BLaER1 (cell line): Measurements from ENCODE around the gene SBF2.

Experiments used
- H3K27ac ChIP-seq: shearing (Covaris generic); formaldehyde crosslinking; 2 replicates; pipeline ENCODE4 v1.8.1; 2022
- H3K27me3 ChIP-seq: shearing (Covaris generic); formaldehyde crosslinking; 2 replicates; pipeline ENCODE4 v1.8.1; 2022
- H3K36me3 ChIP-seq: shearing (Covaris generic); formaldehyde crosslinking; 2 replicates; pipeline ENCODE4 v1.8.1; 2022
- H3K4me1 ChIP-seq: shearing (Covaris generic); formaldehyde crosslinking; 2 replicates; pipeline ENCODE4 v1.8.1; 2022
- H3K4me2 ChIP-seq: shearing (Covaris generic); formaldehyde crosslinking; 2 replicates; pipeline ENCODE4 v1.8.1; 2022
- H3K4me3 ChIP-seq: shearing (Covaris generic); formaldehyde crosslinking; 2 replicates; pipeline ENCODE4 v1.8.1; 2022
- H3K9ac ChIP-seq: shearing (Covaris generic); formaldehyde crosslinking; 2 replicates; pipeline ENCODE4 v1.8.1; 2022
- H3K9me3 ChIP-seq: shearing (Covaris generic); formaldehyde crosslinking; 2 replicates; pipeline ENCODE4 v1.8.1; 2022
- H4K20me1 ChIP-seq: shearing (Covaris generic); formaldehyde crosslinking; 2 replicates; pipeline ENCODE4 v1.8.1; 2022
- Cebpa-rat ChIP-seq: shearing (Covaris generic); IDR thresholded peaks from 2 replicates; pipeline ENCODE4 v1.8.1; 2022

The SBF2 gene

DNA sequence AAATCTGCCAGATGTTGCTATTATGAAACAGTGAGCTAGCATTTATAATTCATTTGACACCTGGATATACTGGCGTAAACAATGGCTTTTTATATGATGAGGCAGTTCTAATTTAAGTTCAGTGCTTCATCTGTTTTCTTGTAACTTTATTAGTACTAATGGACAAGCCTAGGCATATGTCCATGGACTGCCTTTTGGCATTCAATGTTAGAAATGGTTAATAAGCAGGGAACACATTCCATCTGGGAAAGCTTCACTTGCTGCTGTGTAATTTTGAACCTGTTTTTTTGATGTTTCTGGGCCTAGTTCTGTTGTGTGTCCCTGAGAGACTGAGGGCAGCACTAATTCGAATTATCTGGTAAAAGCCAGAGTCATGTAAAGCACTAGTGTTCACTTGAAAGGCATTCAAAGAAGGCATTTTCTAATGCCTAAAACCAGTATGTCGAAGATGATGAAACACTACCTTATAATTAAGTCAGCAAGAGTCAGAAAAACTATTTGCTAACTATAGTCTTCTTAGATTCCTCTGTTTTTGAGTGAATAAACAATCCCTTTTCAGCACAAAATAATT, 491.6 kb downstream of the SBF2 start:
- no peak overlapping the region for H3K27ac ChIP-seq
- H3K4me3 ChIP-seq, result no peak overlapping the region
- H3K9ac ChIP-seq, result no peak overlapping the region
- H4K20me1 ChIP-seq, result no peaks in the 10 kb centered on the region
- H3K9me3 ChIP-seq, result peaks cover 4% of the 10 kb centered on the region; the same call in 1 of the 2 replicates
- H3K4me2 ChIP-seq, result no peak overlapping the region
- H3K27me3 ChIP-seq, result no peaks in the 10 kb centered on the region
- TF ChIP-seq Cebpa-rat, result no peak
- H3K4me1 ChIP-seq, result no peaks in the 10 kb centered on the region
- peaks cover 5% of the 10 kb centered on the region; the same call in 1 of the 2 replicates for H3K36me3 ChIP-seq

DNA sequence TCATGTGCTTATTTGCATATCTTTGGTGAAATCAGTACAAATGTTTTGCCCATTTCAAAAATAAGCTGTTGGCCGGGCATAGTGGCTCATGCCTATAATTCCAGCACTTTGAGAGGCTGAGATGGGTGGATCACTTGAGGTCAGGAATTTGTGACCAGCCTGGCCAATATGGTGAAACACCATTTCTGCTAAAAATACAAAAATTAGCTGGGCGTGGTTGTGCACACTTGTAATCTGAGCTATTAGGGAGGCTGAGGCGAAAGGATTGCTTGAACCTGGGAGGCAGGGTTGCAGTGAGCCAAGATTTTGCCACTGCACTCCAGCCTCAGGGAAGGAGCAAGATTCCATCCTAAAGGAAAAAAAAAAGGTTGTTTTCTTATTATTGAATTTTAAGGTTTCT, 494.1 kb downstream of the SBF2 start:
- Histone ChIP-seq H3K9ac (no peak overlapping the region), H3K27ac (no peak overlapping the region), H3K9me3 (no peaks in the 10 kb centered on the region), H3K4me2 (no peak overlapping the region), H3K4me1 (peaks cover 1% of the 10 kb centered on the region; the same call in 1 of the 2 replicates), H3K27me3 (no peaks in the 10 kb centered on the region), H4K20me1 (no peaks in the 10 kb centered on the region), H3K4me3 (no peak overlapping the region), H3K36me3 (no peaks in the 10 kb centered on the region)
- TF ChIP-seq Cebpa-rat, result no peak

DNA sequence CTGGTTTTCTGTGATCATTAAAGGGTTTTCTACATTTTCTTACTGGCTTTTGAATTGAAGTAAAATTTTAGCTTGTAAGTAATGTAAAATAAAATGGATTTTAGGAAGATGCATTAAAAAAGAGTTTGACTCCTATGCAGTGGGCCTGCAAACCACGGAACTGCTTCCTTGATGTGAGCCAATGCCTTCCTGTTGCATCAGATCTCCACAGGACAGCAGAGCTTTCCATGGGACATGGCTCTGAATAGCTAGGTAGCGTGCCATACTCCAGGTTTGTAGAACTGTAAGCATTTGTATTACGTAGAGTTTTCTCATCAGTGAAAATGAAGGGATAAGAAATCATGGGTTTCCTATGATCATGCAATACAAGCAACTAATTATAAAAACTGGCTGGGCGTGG, 496.7 kb downstream of the SBF2 start:
- no peak overlapping the region for H3K4me3 ChIP-seq
- TF ChIP-seq Cebpa-rat, result no peak

DNA sequence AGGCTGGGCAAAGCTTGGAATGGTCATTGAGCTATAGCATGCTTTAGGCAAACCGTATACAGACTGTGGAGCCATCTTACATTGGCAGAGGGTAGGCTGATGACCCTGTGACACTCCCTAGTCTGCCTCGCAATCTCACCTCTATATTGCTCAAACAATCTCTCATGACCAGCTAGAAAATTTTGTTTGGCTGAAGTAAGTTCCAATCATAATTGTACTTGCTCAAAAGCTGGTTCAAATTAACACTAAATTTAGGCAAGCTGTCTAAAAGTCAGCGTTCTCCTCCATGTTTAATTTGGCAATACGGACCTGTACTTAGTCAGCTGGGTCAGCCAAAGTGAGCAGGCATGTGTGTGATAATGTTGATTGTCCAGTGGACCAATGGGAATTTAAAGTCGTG, 497.2 kb downstream of the SBF2 start:
- no peaks in the 10 kb centered on the region for H3K9me3 ChIP-seq
- H3K27ac ChIP-seq, result no peak overlapping the region
- H4K20me1 ChIP-seq, result no peaks in the 10 kb centered on the region
- H3K4me1 ChIP-seq, result peaks cover 5% of the 10 kb centered on the region; the same call in 1 of the 2 replicates
- no peaks in the 10 kb centered on the region for H3K36me3 ChIP-seq
- H3K9ac ChIP-seq, result no peak overlapping the region
- no peak for TF ChIP-seq Cebpa-rat
- H3K4me3 ChIP-seq, result no peak overlapping the region
- H3K27me3 ChIP-seq, result no peaks in the 10 kb centered on the region
- H3K4me2 ChIP-seq, result no peak overlapping the region

More for the DNA sequence above, 496.7 kb downstream of the SBF2 start:
- no peak overlapping the region for H3K27ac ChIP-seq
- no peaks in the 10 kb centered on the region for H4K20me1 ChIP-seq
- H3K4me2 ChIP-seq, result no peak overlapping the region
- no peaks in the 10 kb centered on the region for H3K9me3 ChIP-seq
- H3K9ac ChIP-seq, result no peak overlapping the region
- no peaks in the 10 kb centered on the region for H3K36me3 ChIP-seq
- H3K27me3 ChIP-seq, result no peaks in the 10 kb centered on the region
- H3K4me1 ChIP-seq, result peaks cover 5% of the 10 kb centered on the region; the same call in 1 of the 2 replicates

DNA sequence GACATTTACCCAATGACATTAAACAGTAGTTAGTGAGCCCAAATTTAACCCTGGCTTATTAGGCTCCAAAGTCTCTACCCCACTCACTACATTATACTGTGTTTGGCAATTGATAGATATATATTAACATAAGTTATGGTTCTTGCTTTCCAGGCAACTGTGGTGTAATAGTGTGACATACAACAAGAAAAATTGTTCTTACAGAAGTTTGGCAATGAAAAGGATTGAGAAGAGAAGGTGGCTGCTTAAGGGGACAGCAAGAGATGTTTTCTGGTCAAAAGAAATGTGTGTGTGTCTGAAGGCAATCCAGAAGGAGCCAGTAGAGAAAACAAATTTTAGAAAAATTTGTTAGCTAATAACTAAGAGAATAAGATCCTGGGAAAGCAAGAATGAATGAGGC, 497.8 kb downstream of the SBF2 start:
- no peaks in the 10 kb centered on the region for H3K27me3 ChIP-seq
- no peaks in the 10 kb centered on the region for H4K20me1 ChIP-seq
- no peak overlapping the region for H3K4me3 ChIP-seq
- no peak overlapping the region for H3K27ac ChIP-seq
- H3K36me3 ChIP-seq, result no peaks in the 10 kb centered on the region
- H3K9ac ChIP-seq, result no peak overlapping the region
- H3K4me2 ChIP-seq, result no peak overlapping the region
- H3K9me3 ChIP-seq, result no peaks in the 10 kb centered on the region
- H3K4me1 ChIP-seq, result peaks cover 5% of the 10 kb centered on the region; the same call in 1 of the 2 replicates
- no peak for TF ChIP-seq Cebpa-rat

DNA sequence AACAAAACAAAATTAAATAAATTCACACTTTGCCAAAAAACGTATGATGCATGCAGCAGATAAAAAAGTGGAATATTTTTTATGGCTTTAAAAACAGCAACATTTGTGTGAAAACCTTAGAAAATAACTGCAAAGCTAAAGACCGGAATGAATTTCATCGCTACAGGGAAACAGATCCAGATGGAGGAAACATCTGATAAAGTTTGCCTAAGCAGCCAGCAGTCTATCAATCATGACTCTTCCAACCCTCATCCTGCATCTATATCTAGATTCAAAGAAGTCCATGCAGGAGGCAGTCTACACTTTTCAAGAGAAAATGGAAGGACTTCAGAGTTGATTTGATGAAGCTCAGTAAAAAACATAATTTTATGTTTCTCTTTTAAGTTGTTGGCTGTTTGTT, 503.3 kb downstream of the SBF2 start:
- Histone ChIP-seq H3K4me2 (no peak overlapping the region), H3K4me1 (peaks cover 36% of the 10 kb centered on the region), H4K20me1 (peaks cover 11% of the 10 kb centered on the region; the same call in 1 of the 2 replicates), H3K27me3 (no peaks in the 10 kb centered on the region), H3K9ac (no peak overlapping the region), H3K36me3 (no peaks in the 10 kb centered on the region), H3K27ac (no peak overlapping the region), H3K9me3 (no peaks in the 10 kb centered on the region), H3K4me3 (no peak overlapping the region)
- TF ChIP-seq Cebpa-rat, result no peak

DNA sequence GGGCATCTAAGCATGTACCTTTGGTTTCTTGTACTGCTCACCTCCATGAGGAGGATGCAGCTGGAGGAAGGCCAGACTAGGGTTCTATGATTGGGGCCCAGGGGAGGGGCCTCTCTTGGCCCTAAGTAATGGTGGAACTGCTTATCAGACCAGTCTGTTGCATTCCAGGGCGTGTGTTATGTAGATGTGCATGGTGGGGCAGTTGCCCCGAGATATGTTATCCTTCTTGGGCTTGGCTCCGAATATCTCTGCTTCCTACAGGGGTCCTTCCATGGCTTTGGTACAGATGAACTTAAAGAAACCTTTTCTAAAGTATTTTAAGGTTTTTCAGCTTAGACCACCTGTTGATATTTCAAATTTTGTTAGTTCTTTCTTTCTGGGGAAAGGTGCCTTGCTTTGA, 504.1 kb downstream of the SBF2 start:
- H3K4me3 ChIP-seq, result no peak overlapping the region
- no peak overlapping the region for H3K27ac ChIP-seq

DNA sequence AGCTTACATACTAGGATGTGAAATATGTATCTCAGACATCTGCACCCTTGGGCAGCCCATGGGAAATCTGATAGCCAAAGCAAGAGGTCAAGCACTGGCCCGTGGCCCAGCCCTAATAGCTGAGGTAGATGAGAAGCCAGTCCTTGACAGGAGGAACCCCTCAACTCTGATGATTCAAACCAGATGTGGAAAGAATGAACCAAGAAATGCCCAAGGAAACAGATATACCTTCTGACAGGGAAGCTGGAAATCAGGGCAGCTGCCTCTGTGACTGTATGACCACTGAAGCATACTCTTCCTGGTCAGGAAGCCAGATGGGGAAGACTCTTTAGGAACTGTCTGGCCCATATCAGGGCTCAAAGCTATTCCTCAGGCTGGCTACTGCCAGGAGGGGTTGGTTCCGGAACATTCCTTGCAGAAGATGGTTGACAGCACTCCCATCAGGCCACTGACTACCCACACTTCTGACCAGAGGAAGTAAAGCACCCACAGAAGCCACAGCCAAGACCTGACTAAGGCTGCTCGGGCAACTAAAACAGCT, 506.0 kb downstream of the SBF2 start:
- H3K27ac ChIP-seq, result no peak overlapping the region
- TF ChIP-seq Cebpa-rat, result no peak
- peak overlapping the region; percentile 42 for H3K4me2 ChIP-seq
- no peaks in the 10 kb centered on the region for H3K9me3 ChIP-seq
- no peak overlapping the region for H3K4me3 ChIP-seq
- peaks cover 11% of the 10 kb centered on the region; the same call in 1 of the 2 replicates for H4K20me1 ChIP-seq
- no peaks in the 10 kb centered on the region for H3K27me3 ChIP-seq
- no peak overlapping the region for H3K9ac ChIP-seq
- H3K4me1 ChIP-seq, result peaks cover 31% of the 10 kb centered on the region
- no peaks in the 10 kb centered on the region for H3K36me3 ChIP-seq

More for the DNA sequence above, 504.1 kb downstream of the SBF2 start:
- Histone ChIP-seq H3K4me1 (peaks cover 35% of the 10 kb centered on the region), H3K9ac (no peak overlapping the region), H3K9me3 (no peaks in the 10 kb centered on the region), H3K4me2 (peak overlapping the region; percentile 42), H4K20me1 (peaks cover 11% of the 10 kb centered on the region; the same call in 1 of the 2 replicates), H3K36me3 (no peaks in the 10 kb centered on the region), H3K27me3 (no peaks in the 10 kb centered on the region)
- TF ChIP-seq Cebpa-rat, result no peak

DNA sequence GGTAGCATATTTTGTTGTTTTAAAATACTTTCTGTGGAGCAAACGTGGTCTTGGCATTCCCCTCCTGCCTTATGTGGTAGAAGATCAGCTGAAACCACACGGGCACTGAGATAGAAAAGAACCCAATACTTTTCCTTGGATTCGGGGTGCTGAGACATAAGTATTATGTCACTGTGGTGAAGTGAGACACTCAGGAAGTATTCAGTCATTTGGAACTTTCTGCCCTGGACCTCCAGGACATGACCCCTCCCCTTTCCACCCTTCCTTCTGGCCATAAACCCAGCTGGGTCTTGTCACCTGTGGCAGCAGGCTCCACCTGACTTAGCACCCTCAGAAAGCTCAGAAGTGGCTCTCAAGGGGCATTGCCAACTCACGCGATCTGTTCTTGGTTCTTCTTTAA, 506.8 kb downstream of the SBF2 start:
- Histone ChIP-seq H3K27me3 (no peaks in the 10 kb centered on the region), H3K36me3 (no peaks in the 10 kb centered on the region), H3K27ac (no peak overlapping the region), H3K4me1 (peaks cover 31% of the 10 kb centered on the region), H3K9me3 (no peaks in the 10 kb centered on the region), H4K20me1 (peaks cover 11% of the 10 kb centered on the region; the same call in 1 of the 2 replicates), H3K4me2 (peak overlapping the region; percentile 42), H3K4me3 (no peak overlapping the region), H3K9ac (no peak overlapping the region)
- no peak for TF ChIP-seq Cebpa-rat

DNA sequence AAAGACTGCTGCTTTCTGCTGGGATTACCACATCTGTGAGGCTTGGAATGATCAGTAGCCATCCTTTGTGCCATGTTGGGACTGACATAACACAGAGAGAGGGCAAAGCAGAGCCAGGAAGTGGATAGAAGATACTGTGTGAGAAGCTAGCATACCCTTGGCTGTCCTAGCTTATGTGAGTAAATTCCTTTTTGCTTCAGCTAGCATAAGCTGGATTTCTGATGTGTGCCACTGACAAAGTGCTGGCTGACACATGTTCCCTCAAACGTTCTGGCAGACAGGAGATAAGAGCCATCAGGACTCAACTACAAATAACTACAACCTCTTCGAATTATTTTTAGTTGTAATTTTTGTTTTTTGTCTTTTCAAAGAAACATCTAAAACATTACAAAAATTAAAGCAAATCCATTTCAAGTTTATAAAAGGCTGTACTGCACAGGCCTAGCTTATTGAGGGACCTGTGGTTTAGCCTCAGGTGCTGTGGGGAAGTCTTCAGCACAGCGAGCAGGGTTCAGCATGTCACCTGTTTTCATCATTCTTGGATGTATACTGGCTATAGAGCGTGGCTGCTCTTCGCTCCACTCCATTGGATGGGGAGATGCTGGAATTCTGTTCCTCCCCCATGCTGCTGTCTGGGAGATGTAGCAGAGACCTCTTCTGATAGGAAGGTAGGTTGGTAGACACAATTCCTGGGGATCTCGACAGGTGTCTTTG, 509.3 kb downstream of the SBF2 start:
- H3K4me3 ChIP-seq, result no peak overlapping the region
- H3K27ac ChIP-seq, result no peak overlapping the region
- no peak overlapping the region for H3K9ac ChIP-seq
- peaks cover 11% of the 10 kb centered on the region; the same call in 1 of the 2 replicates for H4K20me1 ChIP-seq
- TF ChIP-seq Cebpa-rat, result no peak
- no peaks in the 10 kb centered on the region for H3K27me3 ChIP-seq
- H3K4me2 ChIP-seq, result no peak overlapping the region
- peaks cover 37% of the 10 kb centered on the region for H3K4me1 ChIP-seq
- no peaks in the 10 kb centered on the region for H3K9me3 ChIP-seq
- H3K36me3 ChIP-seq, result peaks cover 16% of the 10 kb centered on the region
